Embryonic facial prominence (tissue), 1 donor: ENCODE results near the gene ZFAND3.

Experiments
- DNase-seq: peaks from one replicate; pipeline ENCODE4 v3.0.0-alpha.2; 2016; ENCODE audit errors: extremely low spot score

The ZFAND3 gene

DNA sequence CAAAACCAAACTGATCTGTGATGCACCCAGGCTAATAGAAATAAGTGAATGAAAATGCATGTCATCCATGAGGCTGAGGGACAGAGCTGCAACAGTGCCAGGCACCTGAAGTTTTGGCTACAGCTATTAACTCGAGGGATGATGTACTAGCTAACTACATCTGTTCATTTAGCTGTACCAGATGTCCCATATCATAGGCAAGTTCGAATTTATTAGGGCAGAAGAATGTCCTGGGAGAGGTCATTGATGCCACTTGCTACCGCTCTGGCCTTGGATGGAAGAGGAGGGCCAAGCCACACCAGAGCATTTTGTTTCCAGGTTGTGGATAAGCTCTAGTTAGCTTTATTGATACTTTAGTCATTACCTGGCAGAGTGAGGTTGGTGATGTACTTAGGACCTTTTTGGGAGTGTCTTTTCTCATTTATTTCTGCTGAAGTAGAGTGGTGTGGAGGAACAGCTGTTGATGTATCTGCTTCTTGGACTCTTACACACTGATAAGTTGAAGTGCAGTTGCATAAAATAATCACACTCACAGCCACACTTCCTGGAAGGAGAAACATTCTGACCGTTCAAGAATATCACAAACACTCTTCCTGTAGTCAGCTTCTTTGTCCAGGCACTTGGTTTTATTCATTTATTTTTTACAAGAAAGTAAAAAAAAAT is 8.2 kb downstream of the ZFAND3 start:
- no peak for DNase-seq

- DNase-seq, result no peak
Observed at GRCh38 chr6:37830225-37830624, 10.7 kb downstream of the ZFAND3 start.

DNA sequence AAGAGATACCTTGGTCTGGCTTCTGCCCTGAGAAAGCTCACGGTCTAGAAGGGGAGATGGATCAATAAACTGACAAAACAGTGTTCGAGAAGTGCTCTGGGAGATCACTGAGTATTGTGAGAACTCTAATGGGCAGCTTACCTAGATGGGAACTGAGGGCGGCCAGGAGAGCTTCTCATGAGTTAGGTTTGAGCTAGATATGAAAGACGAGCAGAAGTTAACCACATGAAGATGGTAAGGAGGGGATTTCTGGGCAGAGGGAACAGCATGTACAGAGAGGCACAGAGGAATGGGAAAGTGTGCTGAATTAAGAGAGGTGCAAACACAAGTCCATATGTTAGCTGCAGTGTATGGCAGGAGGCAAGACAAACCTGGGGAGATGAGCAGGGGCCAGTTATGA is 11.9 kb downstream of the ZFAND3 start:
- no peak for DNase-seq

DNA sequence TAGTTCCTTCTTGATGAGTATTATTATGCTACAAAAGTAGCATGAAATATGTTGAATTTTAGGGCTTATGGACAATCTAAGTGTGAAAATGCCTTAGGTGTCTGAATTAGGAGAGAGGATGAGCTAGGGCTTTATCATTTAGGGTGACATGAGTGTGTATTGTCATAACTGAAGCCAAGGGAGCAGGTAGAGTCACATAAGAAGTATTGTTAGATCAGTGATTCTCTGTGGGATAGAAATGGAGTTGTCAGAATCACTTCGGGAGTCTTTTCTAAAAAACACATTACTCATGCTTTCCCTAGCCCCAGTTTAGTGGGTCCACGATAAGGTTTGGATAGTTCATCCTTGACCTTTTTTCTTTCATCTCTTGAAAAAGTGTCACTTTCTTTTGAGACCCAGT is 16.4 kb downstream of the ZFAND3 start:
- DNase-seq, result no peak

DNA sequence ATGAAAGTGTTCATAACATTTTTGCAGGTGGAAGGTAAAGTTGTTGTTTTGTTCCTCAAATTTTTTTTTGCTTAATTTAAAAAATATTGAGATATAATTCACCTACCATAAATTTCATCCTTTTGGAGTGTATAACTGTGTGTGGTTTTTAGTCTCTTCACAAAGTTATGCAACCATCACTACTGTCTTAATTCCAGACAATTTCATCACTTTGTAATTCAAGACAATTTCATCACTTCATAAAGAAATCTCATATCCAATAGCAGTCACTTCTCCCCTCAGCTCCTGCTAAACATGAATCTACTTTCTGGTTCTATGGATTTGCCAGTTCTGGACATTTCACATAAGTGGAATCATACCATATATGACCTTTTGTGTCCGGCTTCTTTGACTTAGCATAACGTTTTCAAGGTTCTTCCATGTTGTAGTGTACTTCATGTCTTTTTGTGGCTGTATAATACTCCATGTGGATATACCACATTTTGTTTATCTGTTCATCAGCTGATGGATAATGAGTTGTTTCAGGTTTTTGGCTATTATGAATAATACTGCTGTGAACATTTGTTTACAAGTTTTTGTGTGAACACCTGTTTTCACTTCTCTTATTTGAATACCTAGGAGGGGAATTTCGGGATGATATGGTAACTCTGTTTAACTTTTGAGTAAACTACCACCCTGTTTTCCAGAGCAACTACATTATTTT is 18.8 kb downstream of the ZFAND3 start:
- no peak for DNase-seq

DNA sequence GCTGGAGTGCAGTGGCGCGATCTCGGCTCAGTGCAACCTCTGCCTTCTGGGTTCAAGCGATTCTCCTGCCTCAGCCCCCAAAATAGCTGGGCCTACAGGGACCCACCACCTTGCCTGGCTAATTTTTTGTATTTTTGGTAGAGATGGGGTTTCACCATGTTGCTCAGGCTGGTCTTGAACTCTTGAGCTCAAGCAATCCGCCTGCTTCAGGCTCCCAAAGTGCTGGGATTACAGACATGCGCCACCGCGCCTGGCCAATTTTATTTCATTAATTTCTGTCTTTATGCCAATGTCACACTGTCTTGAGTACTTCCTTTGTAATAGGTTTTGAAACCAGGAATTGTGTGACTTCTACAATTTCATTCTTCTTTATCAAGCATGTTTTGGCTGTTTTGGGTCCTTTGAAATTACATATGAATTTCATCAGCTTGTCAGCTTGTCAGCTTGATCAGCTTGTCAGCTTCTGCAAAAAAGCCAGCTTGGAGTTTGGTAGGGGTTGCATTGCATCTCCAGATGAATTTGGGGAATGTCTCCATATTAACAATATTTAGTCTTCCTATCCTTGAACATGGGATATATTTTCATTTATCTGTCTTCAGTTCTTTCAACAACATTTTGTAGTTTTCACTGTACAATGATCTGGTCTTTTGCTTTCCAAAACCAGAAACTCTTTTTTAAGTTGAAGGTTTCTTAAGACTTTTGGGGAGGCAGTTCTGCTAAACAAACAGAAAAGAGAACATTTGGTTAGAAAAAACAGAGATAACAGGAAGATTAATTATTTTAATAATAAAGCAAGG is 20.8 kb downstream of the ZFAND3 start:
- DNase-seq, result no peak

GRCh38 chr6:37840940-37841300 is 21.4 kb downstream of the ZFAND3 start:
- no peak for DNase-seq

GRCh38 chr6:37845026-37845911 is 25.7 kb downstream of the ZFAND3 start:
- no peak for DNase-seq

DNA sequence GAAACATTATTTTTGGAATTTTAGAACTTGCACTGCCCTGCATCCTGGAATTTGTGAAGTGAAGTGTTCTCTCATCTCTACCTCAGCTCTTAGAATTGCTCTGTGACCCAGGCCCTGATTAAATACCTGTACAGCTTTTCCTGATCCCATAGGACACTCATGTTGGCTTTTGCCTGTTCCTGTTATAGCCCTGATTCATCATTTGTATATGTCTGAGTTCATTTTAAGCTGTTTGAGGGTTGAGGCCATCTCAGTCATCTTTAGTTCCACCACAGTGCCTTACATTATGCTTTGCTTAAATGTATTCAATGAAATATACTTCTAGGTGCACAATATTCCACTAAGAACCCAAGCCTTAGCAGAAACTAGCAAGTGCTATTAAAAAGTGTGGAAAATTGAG is 26.4 kb downstream of the ZFAND3 start:
- DNase-seq, result no peak

- no peak for DNase-seq
Observed at GRCh38 chr6:37847704-37848103, 28.2 kb downstream of the ZFAND3 start.

DNA sequence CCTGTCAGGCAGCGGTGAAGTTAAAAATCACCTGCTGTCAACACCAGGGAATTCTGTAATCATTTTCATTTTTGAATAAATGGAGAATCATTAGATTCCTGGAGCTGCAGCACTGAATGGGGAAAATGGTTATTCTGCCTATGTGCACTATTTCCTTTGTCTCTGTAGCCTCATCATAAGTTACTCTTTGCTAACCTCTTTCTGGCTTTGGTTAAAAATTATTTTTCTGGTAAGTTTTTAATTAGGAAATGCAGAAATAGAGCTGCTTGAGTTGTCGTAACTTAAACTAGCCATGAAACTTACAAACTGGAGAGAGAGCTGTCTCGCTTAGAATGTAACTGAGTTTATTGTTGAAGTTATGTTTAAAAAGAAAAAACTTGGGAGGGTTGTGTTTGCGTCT is 28.8 kb downstream of the ZFAND3 start:
- no peak for DNase-seq

DNA sequence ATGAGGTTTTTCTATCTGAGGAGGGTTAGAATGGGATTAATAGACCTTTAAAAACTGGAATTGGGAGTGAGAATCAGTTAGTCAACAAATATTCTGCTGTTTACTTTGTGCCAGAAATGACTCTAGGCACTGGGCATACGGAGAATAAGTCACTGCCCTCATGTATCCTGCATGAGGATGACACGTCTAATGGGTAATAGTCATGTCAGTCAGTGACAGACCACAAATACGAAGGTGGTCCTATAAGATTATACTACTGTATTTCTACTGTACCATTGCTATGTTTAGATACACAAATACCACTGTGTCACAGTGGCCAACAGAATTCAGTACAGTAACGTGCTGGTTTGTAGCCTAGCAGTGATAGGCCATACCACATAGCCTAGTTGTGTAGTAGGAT is 30.7 kb downstream of the ZFAND3 start:
- no peak for DNase-seq

GRCh38 chr6:37850728-37851285 is 31.3 kb downstream of the ZFAND3 start:
- no peak for DNase-seq

DNA sequence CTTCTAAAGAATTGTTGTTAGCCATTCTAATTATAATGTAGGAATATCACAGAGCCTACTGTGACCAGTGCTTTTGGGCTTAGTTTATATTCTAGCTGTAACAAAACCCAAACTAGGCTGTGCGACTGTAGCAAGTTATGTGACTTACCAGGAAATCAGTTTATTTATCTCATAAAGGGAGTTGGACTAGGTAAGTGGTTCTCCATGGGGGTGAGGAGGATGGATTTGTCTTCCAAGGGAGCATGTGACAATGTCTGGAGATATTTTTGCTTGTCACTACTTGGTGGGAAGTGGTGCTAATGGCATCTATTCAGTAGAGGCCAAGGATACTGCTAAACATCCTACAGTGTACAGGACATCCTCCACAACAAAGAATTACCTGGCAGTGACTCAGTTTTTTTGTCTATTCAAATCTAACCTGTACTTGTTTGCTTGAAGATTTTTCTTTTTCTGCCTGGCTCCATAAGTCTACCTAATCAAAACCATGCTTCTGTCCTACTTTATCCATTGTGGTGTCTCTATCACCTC is 32.5 kb downstream of the ZFAND3 start:
- no peak for DNase-seq

DNA sequence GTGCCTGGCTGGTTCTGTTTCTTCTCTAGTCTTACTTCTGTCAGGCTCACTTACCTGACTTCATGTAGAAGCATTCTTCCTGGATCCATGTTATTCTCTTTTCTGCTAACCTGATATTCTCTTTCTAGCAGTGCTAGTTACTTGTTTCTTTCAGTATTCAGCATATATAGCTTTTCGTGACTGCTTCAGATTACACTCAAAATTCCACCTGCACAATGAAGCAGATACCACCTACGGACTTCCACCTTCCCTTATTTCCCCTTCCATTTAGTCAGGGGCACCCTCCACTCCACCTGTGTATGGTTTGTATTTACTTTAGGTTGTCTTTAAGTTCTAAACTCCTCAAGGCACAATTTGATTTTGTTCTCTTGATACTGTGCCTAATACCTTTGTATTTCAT is 36.8 kb downstream of the ZFAND3 start:
- no peak for DNase-seq

DNA sequence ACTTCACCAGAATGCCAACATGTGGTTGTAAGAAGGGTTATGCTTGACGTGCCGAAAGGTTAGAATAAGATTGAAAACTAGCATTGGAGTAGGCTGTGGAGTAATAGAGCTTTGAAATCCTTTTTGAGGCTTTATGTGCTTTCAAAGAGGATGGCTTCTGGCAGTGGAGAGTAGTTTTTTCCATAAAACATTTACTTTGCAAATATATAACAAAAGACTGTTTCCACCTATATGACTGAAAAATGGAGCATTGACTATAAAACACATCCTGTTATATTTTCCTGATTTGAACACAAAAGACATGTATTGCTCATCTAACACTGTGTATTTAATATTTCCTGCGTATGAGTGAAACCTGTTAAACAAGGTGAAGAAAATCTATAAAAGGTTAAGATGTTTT is 38.8 kb downstream of the ZFAND3 start:
- no peak for DNase-seq

DNA sequence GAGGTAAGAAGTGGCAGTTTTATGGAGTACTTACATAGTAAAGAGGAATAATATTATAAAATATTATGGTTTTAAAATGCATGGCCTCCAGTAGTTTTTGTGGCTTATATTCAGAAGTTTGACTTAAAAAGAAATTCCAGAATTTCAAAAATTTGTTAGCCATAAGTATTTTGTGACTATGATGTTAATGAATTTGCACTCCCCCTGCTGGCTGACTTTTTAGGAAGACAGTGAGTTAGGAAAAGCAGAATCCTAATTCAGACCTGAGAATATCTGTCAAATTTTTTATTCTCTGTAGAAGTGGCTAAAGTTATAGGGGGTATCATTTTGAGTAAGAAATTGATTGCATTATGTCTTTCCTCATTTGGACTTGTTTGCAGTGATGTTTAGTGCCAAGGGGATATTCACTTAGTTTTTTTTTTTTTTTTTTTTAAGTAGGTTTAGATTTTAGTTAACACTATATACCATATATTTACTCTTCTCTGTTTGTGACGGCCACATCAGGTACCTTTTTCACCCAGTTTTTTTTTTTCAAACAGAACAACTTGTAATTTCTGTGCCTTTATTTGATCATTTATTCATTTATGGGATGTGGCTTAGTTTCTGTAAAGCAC is 40.8 kb downstream of the ZFAND3 start:
- no peak for DNase-seq

- no peak for DNase-seq
Observed at GRCh38 chr6:37861452-37861851, 41.9 kb downstream of the ZFAND3 start.

- no peak for DNase-seq
Observed at GRCh38 chr6:37862430-37862829, 42.9 kb downstream of the ZFAND3 start.

GRCh38 chr6:37862992-37863391 is 43.5 kb downstream of the ZFAND3 start:
- DNase-seq, result no peak

DNA sequence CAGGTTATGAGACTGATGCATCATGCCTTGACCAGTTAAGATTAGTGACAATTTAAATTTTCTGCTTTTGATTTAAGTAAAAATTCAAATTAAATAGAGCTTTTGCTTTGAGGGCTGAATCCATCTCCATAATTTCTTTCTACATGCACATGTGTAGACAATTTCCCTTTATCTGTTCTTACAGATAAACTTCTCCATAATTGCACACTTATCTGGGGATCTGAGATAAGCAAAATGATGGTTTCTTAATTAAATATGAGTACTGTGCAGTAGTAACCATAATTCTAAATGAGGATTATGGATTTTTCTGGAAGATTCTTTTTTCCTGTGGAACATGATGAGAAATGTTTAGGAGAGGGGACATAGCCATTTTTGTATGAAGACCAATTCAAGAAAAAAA is 44.7 kb downstream of the ZFAND3 start:
- DNase-seq, result no peak
